ENCODE measurements around the gene PRKCSH. TPM values are rescaled to one million over a fixed set of nuclear protein-coding genes. Genes with fewer than 3 reads are reported as not detected.

Gene PRKCSH
- total RNA-seq, 6 experiments from 2014 or later = 114 to 206 (median 192) TPM

GRCh38 chr19:11447347-11448262 is 12.2 kb downstream of the PRKCSH start:
- WGBS (ENCODE audit: insufficient coverage, low coverage, low lambda C conversion rate, missing lambda C conversion rate) = 76% methylated on average over 5 of the region's 35 CpGs
- TF ChIP-seq POLR2A (IDR thresholded peaks at IDR 0.05) (no peak), CTCF (IDR thresholded peaks at IDR 0.05) (no peak)
- H3K4me1 ChIP-seq = no peaks in the 10 kb centered on the region
- peaks cover 0 to 45% (median 17%) of the 10 kb centered on the region in 4 donors for H3K36me3 ChIP-seq
- DNase-seq = no peak
- no peak for ATAC-seq
- no peaks in the 10 kb centered on the region for H3K27me3 ChIP-seq
- H3K9me3 ChIP-seq = no peaks in the 10 kb centered on the region
- H3K27ac ChIP-seq = no peak overlapping the region
- intact Hi-C loops (cut with DNase I) = loop anchor here in 1 of 2 donors (10.0 kb wide), 2 partner anchors 63 to 153 kb away; partner anchors contain the start of genes EPOR and TSPAN16
- no peak overlapping the region for H3K4me3 ChIP-seq

- Histone ChIP-seq H3K4me1 (no peaks in the 10 kb centered on the region), H3K9me3 (no peaks in the 10 kb centered on the region), H3K36me3 (peaks cover 0 to 37% (median 12%) of the 10 kb centered on the region in 4 donors), H3K27ac (no peak overlapping the region), H3K4me3 (no peak overlapping the region), H3K27me3 (no peaks in the 10 kb centered on the region)
- TF ChIP-seq POLR2A (IDR thresholded peaks at IDR 0.05) = no peak
- no peak for TF ChIP-seq CTCF (IDR thresholded peaks at IDR 0.05)
- ATAC-seq (no peak), DNase-seq (no peak)
- intact Hi-C loops (cut with DNase I) = loop anchor here in 1 of 2 donors (10.0 kb wide), 2 partner anchors 64 to 154 kb away; partner anchors contain the start of genes EPOR and TSPAN16
- WGBS (ENCODE audit: insufficient coverage, low coverage, low lambda C conversion rate, missing lambda C conversion rate) = 64% methylated on average over 6 of the region's 13 CpGs
Measured at GRCh38 chr19:11448410-11448809, 13.0 kb downstream of the PRKCSH start.

- peaks cover 0 to 30% (median 9%) of the 10 kb centered on the region in 4 donors for H3K36me3 ChIP-seq
- H3K27me3 ChIP-seq = no peaks in the 10 kb centered on the region
- ATAC-seq = no peak
- H3K4me3 ChIP-seq = no peak overlapping the region
- WGBS (ENCODE audit: insufficient coverage, low coverage, low lambda C conversion rate, missing lambda C conversion rate) = no CpG with 5 or more reads among the region's 31 CpGs
- H3K27ac ChIP-seq = no peak overlapping the region
- intact Hi-C loops (cut with DNase I) = loop anchor here in 1 of 2 donors (10.0 kb wide), 2 partner anchors 64 to 154 kb away; partner anchors contain the start of genes EPOR and TSPAN16
- no peak for DNase-seq
- no peaks in the 10 kb centered on the region for H3K9me3 ChIP-seq
- no peaks in the 10 kb centered on the region for H3K4me1 ChIP-seq
- TF ChIP-seq POLR2A (IDR thresholded peaks at IDR 0.05) = no peak
- TF ChIP-seq CTCF (IDR thresholded peaks at IDR 0.05) = no peak
Measured at GRCh38 chr19:11448923-11449554, 13.6 kb downstream of the PRKCSH start.

GRCh38 chr19:11450570-11451326 is 15.3 kb downstream of the PRKCSH start:
- Histone ChIP-seq H3K4me3 (no peak overlapping the region), H3K27ac (no peak overlapping the region), H3K36me3 (peaks cover 0 to 25% (median 5%) of the 10 kb centered on the region in 4 donors), H3K27me3 (no peaks in the 10 kb centered on the region), H3K4me1 (no peaks in the 10 kb centered on the region), H3K9me3 (no peaks in the 10 kb centered on the region)
- TF ChIP-seq CTCF (IDR thresholded peaks at IDR 0.05) (no peak), POLR2A (IDR thresholded peaks at IDR 0.05) (no peak)
- WGBS (ENCODE audit: insufficient coverage, low coverage, low lambda C conversion rate, missing lambda C conversion rate) = 90% methylated on average over 8 of the region's 21 CpGs
- intact Hi-C loops (cut with DNase I) = no loop called here
- ATAC-seq = no peak
- no peak for DNase-seq

Data from right lobe of liver (tissue), 6 donors.